HPDE6-E6E7 (cell line): ENCODE measurements around the gene MT1E.
"Not testable (repeated sequence)": the region's sequence is repeated elsewhere in the genome, so short reads cannot be mapped to it uniquely, and the experiment has no call there.

Experiments used
- DNase-seq: peaks from one replicate; pipeline ENCODE4 v3.0.0; 2011; ENCODE audit warnings: missing footprints; ENCODE audit errors: extremely low spot score

MT1E gene

DNA sequence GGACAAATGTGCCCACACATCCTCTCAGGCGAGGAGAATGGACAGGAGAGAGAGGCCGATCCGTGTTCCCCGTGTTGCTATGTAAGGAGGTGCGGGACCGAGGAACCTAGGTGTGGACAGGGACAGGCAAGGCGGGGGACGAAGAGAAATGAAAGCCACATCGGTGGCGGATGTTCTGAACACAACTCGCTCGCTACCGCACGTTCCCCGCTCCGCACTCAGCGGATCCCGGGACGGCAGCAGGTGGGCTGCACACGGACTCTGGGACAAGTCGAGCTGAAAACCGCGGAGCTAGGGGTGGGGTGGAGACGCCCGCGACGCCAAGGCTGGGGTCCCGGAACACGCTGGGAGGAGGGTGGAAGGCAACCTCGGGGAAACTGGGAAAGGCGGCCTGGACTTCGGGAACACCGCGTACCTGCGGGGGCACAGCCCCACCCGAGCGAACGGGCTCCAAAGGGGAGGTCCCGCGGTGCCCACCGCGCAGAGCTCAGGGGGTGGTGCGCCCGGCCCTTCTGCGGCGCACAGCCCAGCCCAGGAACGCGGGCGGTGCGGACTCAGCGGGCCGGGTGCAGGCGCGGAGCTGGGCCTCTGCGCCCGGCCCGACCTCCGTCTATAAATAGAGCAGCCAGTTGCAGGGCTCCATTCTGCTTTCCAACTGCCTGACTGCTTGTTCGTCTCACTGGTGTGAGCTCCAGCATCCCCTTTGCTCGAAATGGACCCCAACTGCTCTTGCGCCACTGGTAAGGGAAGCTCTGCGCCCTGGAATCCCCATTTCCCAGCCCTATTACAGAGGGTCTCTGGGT is at the start of gene MT1E:
Gene MT1E, plus strand, starts transcription at position 642 of the 803 bp plus-strand sequence. Its CDS starts 71 bp downstream, at position 713.
- peak; percentile 86 for DNase-seq

DNA sequence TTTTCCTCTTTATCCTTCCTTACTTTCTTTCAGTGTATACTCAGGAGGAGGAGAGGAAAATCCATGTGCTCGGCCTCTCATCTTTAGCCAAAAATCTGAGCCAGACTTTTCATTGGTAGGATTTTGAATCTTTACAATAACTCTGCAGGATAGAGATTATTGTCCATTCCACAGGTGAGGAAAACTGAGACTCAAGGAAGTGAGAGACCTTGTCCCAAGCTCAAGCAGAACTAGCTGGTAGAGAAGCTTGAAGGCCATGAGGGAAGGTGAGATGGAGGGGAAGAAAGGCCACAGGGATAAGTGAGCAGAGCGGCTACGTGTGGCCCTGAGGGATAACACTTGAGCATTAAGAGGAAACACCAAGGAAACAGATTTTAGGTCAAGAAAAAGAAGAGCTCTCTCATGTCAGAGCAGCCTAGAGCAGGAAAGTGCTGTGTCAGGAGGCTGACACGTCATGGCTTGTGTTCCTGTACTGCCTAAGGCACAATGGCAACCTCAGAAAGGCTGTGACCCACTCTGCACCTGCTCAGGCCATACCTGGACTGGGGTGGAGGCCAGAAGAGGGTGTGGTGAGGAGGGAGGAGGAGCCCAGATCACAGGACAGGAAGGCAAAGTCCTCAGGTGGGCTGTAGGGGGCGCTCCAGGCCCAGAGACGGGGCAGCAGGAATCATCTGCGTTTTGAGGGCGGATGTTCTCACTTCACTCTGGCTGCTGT is 48.8 kb upstream of the MT1E start:
- peak; percentile 85 for DNase-seq

DNA sequence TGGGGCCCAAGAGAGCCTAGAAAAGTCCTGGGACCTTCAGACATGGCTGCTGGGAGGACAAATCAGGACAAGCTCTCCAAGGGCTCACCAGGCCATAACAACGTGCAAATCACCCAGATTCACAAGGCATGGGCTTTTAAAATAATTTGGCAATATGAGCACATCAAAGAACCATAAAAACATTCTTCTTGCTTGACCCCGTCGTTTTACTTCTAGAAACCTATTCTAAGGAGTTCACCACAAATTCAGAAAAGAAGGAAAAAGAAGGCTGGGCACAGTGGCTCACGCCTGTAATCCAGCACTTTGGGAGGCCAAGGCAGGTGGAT is 48.3 kb upstream of the MT1E start:
- DNase-seq, result no peak

- no peak for DNase-seq
Measured at GRCh38 chr16:56580391-56581048, 45.1 kb upstream of the MT1E start.

- not testable (repeated sequence) for DNase-seq
Measured at GRCh38 chr16:56582911-56583310, 42.7 kb upstream of the MT1E start.

DNA sequence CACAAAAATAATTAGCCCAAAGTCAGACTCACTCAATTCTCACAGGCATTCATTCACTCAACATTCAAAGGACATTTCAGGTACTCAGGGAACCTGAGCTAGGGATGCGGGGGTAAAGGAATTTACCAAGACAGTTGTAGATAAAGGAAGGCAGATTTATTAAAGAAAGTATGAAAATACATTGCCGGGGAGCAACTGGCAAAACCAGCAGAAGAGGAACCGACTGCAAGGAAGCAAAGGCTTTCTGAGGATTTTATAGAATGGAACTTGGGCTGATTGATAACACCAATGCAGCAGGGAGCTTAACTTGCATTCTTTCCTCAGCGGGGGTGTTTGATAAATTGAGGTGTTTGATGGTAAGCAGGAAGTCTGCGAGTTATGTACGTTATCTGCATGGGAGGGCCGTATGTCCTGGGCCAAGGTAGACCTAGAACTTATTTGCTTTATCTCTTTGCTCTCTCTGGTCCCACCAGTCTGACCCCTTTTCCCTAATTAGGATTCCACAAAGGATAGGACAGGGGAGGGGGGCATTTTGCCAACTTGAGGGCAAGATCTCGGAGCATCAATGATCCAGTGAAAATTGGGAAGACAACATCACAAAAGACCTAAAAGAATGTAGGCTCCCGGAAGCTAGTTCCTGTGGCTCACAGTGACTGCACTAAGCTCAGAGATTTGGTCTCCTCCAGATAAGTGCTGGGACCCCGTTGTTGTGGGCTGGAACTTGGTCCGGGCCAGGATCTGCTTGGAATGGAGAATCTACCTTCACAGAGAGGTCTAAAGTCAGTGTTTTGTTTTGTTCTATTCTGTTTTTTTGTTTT is 42.0 kb upstream of the MT1E start:
- no peak for DNase-seq

GRCh38 chr16:56584276-56584675 is 41.3 kb upstream of the MT1E start:
- DNase-seq, result no peak

DNA sequence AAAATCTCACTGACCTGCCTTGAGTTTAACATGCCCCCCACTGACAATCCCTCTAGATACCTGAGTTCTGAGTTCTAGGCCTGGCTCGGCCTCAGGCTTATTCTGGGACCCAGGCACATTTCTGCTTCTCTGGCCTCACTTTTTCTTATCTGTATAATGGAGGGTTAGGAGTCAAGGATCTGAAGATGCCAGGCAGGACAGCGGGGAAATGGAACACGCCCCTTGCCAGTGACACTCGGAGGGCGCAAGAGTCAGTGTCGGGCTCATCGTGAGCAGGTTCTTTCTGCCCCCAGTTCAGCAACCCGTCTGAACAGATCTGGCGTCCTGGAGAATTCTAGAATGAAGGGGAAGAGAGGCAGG is 36.8 kb upstream of the MT1E start:
- no peak for DNase-seq

- no peak for DNase-seq
Measured at GRCh38 chr16:56589141-56590039, 36.2 kb upstream of the MT1E start, which contains the start of gene MT3. TSS of gene MT3 (plus strand) at chr16:56589528. CDS start at chr16:56589591, 63 bp downstream.

GRCh38 chr16:56591377-56592060 is 34.1 kb upstream of the MT1E start:
- no peak for DNase-seq

GRCh38 chr16:56593573-56594291 is 31.8 kb upstream of the MT1E start:
- no peak for DNase-seq

DNA sequence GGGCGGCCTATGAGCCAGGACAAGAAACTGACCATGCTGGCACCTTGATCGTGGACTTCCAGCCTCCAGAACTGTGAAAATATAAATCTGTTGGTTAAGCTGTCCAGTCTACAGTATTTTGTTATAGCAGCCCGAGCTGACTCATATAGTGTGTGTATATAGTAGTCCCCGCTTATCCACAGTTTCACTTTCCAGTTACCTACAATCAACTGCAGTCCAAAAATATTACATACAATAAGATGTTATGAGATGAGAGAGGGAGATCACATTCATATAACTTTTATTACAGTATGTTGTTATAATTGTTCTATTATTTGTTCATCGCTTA is 31.3 kb upstream of the MT1E start:
- no peak for DNase-seq

GRCh38 chr16:56600398-56600999 is 25.1 kb upstream of the MT1E start:
- DNase-seq, result peak; percentile 71

DNA sequence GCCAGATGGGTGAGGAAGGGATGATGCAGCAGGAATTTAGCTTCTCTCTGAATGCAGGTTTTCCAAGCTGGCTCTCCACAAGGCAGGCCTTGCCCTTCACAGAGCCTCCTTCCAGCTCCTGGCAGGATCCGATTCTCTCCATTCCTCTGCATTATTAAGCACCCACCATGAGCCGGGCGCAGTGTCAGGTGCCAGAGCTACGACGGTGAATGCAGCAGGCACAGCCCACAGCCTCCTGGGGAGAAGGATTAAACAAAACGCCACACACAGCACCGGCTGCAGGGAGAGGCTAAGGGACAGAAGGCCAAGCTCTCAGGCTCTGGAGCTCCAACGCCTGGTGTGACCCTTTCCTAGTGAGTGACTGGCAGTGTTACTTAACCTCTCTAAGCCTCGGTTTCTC is 24.3 kb upstream of the MT1E start:
- no peak for DNase-seq

- DNase-seq, result no peak
Measured at GRCh38 chr16:56603589-56603988, 22.0 kb upstream of the MT1E start.

GRCh38 chr16:56604966-56605365 is 20.6 kb upstream of the MT1E start:
- no peak for DNase-seq

DNA sequence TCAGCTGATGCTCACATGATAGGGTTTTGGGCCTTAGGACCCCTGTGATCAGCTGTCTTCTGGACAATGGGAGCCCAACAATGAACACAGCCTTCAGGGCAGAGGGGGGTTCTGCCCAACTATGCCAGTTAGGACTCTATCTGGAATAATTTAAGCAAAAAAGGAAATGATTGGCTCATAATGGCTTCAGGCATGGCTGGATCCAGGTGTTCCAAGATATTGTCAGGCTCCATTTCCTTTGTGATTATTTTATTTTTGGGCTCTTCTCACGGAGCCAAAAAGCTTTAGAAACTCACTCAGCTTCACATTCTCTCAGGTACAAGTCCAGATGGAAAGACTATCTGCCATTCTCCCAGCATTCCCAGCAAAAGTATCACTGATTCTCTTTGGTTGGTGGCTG is 20.1 kb upstream of the MT1E start:
- no peak for DNase-seq

DNA sequence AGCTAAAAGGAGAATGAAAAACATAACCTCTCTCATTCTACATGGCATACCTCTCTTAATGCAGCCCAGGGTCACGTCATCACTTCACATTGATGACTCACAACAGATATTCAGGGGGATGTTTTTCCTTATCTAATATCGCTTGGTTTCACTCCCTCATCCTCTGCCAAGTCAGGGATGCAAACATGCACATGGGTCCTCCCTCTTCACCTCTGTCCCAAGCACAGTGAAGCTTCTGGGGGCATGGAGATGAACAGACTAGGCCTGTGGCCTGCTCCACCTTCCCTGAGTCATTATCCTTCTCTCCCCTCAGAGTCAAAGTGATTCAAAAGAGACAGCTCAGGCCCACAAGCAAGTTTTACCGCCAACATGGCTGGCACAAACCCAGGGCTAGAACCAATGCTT is 19.5 kb upstream of the MT1E start:
- peak; percentile 68 for DNase-seq

- DNase-seq, result peak; percentile 62
Measured at GRCh38 chr16:56606476-56607108, 19.0 kb upstream of the MT1E start.
